GM18502 (cell line): ENCODE results near the gene GPC6.

Source experiments
- ATAC-seq: cut with Tn5 transposase; IDR thresholded peaks from one replicate; pipeline ENCODE4 v1.9.1; 2021; ENCODE audit warnings: mild to moderate bottlenecking; ENCODE audit not compliant: unreplicated experiment, poor library complexity

The GPC6 gene

GRCh38 chr13:93753639-93754038 is 527.0 kb downstream of the GPC6 start:
- no peak for ATAC-seq

GRCh38 chr13:93755341-93755740 is 528.7 kb downstream of the GPC6 start:
- ATAC-seq = no peak

- ATAC-seq = no peak
Measured at GRCh38 chr13:93758575-93758974, 532.0 kb downstream of the GPC6 start.

DNA sequence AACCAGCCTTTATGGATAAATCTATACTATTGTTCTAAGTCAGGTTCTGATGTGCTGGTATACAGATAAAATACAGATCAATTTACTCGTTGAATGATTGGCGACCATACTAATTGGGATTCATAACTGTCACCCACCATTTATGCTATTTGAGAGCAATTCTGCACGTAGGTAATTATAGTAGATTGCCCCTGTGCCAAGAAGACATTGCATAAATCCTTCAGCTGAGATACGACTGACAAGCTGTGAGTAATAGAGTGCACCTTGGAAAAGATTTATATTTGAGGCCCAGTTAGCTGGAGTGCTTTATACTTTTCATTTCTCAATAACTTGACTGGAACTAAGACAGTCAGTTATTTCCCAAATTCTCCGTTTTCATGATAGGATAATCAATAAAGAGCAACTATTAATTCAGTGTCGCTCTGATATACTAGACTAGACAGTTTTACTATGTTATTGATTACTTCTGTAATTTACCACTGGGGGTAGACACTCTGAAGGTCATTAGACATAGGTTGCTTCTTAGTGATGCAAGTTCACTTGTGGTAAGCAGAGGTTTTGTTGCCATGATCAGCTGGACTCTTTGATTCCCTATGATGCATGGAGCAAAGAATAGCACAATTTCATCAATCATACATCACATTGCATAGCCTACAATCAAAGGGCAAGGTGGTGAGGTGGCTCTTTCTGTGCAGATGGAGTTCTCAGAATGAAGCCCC is 536.3 kb downstream of the GPC6 start:
- no peak for ATAC-seq

DNA sequence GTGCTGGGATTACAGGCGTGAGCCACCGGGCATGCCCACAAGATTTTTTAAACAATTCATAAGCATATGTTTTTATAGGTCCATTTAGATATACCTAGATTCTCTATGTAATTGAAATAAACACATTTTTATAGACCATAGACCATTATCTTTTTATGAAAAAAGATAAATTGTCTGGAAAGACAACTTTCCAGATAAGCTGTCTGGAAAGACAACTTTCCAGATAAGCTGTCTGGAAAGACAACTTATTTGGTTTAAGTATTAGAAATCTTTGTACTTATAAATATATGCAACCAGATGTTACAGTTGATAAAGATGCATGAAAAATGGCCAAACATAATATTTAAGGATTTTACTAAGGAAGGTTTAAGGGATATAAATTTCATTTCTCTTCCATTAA is 538.5 kb downstream of the GPC6 start:
- ATAC-seq = no peak

DNA sequence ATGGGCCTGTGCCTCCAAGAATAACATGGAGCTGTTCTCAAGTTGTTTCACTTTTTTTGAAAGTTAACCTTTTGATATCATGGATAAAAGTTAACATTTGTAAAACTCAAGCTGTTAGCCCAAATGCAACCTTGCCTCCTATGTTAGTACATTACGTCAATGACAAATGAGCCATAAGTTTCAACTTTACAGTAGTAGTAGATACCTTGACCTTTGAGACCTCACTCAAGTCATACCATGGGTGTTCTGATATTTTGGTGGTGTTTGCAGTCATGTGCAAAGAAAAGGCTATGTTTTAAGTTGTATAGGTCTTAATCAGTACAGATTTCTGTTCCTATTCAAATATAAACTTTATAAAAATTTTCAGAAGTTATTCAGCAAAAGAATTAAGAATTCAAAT is 539.2 kb downstream of the GPC6 start:
- ATAC-seq = no peak

DNA sequence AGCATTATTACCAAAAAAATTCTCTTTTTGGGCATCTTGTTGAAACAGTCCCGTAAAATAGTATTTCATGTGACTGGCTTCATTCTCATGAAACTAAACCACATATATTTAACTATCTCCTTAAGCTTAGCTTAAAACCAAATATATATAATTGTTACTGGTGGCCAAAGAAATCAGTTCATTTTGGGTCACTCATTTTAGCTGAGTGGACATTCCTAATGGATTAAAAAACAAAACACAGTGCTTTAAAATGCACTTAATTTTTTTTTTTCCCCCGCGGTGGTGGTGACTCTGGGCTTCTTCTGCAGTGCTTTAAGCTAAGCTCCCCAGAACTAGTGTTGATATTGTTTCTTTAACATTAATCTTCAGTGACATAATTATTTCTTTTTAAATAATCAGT is 540.1 kb downstream of the GPC6 start:
- no peak for ATAC-seq

DNA sequence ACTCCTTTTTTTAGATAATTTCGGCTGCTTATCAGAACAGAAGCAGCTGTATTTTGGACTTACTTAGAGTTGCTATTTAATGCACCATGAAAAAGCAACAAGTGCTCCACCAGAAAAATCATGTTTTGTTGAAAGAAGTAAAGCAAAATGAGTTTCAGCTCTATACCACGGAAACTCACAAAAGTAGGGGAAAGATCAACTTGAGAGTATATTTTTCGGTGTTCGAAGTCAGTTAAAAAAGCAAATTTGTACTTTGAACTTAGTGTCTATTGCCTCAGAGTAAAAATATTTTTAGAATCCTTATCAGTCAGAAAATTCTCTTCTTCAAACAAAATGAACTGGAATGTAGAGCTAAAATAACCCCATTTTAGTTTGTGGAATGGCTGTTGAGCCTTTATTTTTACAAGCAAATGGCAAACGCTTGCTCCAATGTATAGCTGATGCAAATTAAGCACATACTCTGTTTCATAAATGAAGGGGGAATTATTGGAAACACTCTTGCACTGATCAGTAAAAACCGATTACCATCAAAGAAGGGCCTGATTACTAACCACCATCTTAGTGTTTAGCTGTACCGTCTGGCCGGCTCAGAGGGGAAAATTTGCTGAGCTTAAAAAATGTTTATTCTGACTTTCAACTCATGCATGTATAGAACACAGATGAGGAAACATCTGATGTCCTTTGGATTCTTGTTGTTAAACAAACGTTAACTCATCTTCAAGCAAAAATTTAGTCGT is 540.7 kb downstream of the GPC6 start:
- no peak for ATAC-seq

DNA sequence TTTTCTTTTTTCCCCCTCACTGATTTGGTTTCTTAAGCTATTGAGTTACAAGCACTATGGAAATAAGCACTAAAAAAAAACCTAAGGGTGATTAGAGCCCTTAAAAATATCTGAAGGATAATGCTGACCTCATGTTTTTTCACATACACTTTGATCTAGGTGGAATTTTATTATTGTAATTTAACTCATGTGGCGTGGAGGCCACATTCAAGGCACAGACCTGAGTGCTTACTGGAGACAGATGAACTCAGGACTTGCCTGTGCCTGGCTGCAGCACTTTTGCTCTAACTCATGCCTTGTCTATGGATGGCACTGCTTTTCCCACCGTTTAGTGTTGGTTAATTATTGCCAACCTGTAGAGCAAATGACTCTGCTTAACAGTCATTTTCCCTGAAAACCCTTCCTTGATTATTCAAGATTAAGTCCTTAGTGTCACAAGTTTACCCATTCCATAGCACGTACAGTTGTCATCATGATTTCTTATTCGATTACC is 541.4 kb downstream of the GPC6 start:
- no peak for ATAC-seq

- no peak for ATAC-seq
Measured at GRCh38 chr13:93769101-93769500, 542.5 kb downstream of the GPC6 start.

- no peak for ATAC-seq
Measured at GRCh38 chr13:93769607-93770006, 543.0 kb downstream of the GPC6 start.

- ATAC-seq = no peak
Measured at GRCh38 chr13:93771227-93771626, 544.6 kb downstream of the GPC6 start.

DNA sequence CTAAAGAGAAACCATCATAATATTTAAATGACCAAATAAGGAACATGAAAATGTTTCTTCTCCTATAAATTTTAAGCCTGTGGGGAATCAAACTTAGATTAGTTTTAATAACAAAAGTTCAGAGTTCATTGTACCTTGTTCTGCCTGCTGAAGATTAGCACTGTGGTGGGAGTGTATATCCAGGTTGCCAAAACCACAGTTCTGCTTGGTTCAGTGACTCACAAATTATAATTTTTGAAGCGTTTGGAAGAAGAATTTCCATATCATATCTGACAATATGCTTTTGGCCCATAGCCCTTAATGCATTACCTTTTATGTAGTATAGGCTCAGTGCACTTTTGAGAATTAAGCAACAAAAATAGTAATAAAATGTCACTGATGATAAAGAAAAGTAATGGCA is 545.2 kb downstream of the GPC6 start:
- ATAC-seq = no peak

- no peak for ATAC-seq
Measured at GRCh38 chr13:93774506-93774905, 547.9 kb downstream of the GPC6 start.

DNA sequence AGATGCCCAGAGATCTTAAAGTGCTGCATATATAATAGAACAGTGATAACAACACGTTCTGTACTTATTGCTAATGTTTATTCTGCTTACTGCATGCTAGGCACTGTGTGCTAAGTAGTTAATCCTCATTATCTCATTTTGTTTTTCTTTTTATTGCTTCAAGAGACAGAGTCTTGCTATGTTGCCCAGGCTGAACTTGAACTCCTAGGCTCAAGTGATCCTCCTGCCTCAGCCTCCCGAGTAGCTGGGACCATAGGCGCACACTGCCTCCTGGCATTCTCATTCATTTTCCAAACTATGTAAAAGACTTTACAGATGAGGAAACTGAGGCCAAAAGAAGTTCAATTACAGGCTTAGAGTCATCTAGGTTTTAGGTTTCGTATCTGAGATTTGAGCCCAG is 548.4 kb downstream of the GPC6 start:
- ATAC-seq = no peak

DNA sequence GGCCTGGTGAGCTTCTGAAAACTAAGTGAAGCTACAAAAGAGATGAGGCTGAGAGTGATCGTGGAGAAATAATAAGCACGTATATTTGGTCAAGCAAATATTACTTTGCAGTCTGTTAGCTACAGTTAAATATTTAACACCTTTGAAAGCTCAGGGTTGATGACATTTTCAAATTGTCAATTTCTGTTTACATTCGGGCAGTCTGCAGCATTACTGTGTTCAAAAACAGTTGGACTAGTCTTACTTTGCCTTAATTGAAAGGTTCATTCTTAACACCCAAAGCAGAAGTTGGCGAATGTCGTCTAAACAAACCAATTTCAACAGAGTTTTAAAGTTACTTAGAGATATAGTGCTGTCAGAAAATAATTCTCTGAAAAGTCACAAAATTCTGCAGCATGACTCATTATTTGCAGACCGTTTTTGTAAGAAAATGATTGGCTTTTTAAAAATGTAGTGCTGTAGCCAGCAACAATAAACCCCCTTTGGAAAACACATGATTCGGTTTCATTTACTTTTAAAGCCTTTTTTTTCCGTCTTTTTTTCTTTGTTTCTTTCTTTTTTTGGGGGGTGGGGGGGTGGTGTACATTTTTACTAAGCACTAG is 549.0 kb downstream of the GPC6 start:
- no peak for ATAC-seq

DNA sequence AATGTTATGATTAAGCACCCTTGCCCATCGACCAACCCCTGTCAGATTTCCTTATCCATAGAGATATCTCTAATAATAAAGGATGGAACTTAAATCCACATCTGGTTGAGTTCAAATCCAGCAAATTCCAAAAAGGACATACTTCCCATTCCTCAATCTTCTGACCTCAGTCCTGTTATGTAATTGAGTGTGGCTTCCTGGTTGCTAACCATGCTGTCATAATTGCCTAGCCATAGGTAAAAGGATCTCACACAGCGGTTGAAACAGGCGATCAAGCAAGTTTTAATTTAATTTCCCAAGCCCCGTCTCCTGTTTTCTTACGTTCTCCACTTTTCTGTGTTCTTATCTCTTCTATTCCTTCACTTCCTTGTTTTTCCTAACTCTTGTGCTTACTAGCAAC is 550.3 kb downstream of the GPC6 start:
- no peak for ATAC-seq

- ATAC-seq = no peak
Measured at GRCh38 chr13:93777504-93777903, 550.9 kb downstream of the GPC6 start.

GRCh38 chr13:93778548-93778947 is 551.9 kb downstream of the GPC6 start:
- no peak for ATAC-seq

GRCh38 chr13:93784191-93784590 is 557.6 kb downstream of the GPC6 start:
- no peak for ATAC-seq

GRCh38 chr13:93786846-93787489 is 560.4 kb downstream of the GPC6 start:
- no peak for ATAC-seq
